HCT116 (cell line): ENCODE results near the gene TGFBR3.

Experiments used
- CEBPB ChIP-seq: IDR thresholded peaks from 2 replicates; pipeline ENCODE4 v1.6.1; 2012; ENCODE audit warnings: low read depth
- POLR2A ChIP-seq: IDR thresholded peaks from 2 replicates; pipeline ENCODE4 v1.7.0; 2011; ENCODE audit warnings: borderline replicate concordance; ENCODE audit not compliant: insufficient read depth, insufficient read length; ENCODE audit errors: extremely low read depth
- SIN3A ChIP-seq: IDR thresholded peaks from 2 replicates; pipeline ENCODE4 v1.6.1; 2012; ENCODE audit warnings: low read depth
- SP1 ChIP-seq: IDR thresholded peaks from 2 replicates; pipeline ENCODE4 v1.6.1; 2012; ENCODE audit warnings: low read depth
- TCF7L2 ChIP-seq: IDR thresholded peaks from 2 replicates; pipeline ENCODE4 v1.7.0; 2011; ENCODE audit warnings: borderline replicate concordance, inconsistent platforms; ENCODE audit not compliant: insufficient read depth, insufficient read length; ENCODE audit errors: extremely low read depth
- ZFX ChIP-seq: fragments of 450-650 bp; IDR thresholded peaks from 2 replicates; pipeline ENCODE4 v1.6.1; 2017
- ZNF274 ChIP-seq: fragments of 200-500 bp; sonication (Bioruptor generic); IDR thresholded peaks from 2 replicates; pipeline ENCODE4 v1.6.1; 2014; ENCODE audit warnings: mild to moderate bottlenecking, low read depth, low read length, inconsistent platforms
- TF ChIP-seq, protein P1 (sequence below), 3 experiments: fragments of 200-600 bp in 1 of 3; sonication (generic) in 1 of 3; IDR thresholded peaks in 2 of 3; conservative IDR thresholded peaks in 1 of 3; 2 replicates each; pipeline ENCODE4 v1.5.1; 2012 to 2017; ENCODE audit warnings: low read depth in 2 of 3, low read length in 2 of 3, antibody characterized with exemption in 1 of 3, borderline replicate concordance in 1 of 3, control low read depth in 1 of 3, mild to moderate bottlenecking in 1 of 3, mixed read lengths in 1 of 3, mixed run types in 1 of 3, moderate library complexity in 1 of 3; ENCODE audit not compliant: insufficient read depth in 1 of 3
- TF ChIP-seq, protein P2 (sequence below): IDR thresholded peaks from 2 replicates; pipeline ENCODE4 v1.6.1; 2012

DNA sequence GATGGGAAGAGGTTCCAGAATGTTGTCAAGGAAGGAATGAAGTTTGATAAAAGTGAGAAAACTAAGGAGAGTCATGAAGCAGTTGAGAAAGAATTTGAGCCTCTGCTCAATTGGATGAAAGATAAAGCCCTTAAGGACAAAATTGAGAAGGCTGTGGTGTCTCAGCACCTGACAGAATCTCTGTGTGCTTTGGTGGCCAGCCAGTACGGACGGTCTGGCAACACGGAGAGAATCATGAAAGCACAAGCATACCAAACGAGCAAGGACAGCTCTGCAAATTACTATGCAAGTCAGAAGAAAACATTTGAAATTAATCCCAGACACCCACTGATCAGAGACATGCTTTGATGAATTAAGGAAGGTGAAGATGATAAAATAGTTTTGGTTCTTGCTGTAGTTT is 242.5 kb downstream of the TGFBR3 start:
- TF ChIP-seq ZFX (no peak), POLR2A (no peak), ZNF274 (no peak), TCF7L2 (no peak), SP1 (no peak), CEBPB (no peak), SIN3A (no peak)
- TF ChIP-seq, protein P1, sequence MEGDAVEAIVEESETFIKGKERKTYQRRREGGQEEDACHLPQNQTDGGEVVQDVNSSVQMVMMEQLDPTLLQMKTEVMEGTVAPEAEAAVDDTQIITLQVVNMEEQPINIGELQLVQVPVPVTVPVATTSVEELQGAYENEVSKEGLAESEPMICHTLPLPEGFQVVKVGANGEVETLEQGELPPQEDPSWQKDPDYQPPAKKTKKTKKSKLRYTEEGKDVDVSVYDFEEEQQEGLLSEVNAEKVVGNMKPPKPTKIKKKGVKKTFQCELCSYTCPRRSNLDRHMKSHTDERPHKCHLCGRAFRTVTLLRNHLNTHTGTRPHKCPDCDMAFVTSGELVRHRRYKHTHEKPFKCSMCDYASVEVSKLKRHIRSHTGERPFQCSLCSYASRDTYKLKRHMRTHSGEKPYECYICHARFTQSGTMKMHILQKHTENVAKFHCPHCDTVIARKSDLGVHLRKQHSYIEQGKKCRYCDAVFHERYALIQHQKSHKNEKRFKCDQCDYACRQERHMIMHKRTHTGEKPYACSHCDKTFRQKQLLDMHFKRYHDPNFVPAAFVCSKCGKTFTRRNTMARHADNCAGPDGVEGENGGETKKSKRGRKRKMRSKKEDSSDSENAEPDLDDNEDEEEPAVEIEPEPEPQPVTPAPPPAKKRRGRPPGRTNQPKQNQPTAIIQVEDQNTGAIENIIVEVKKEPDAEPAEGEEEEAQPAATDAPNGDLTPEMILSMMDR (IDR thresholded peaks at IDR 0.05 in 2 of 3, conservative IDR thresholded peaks at IDR 0.05 in 1 of 3; ENCODE audit: borderline replicate concordance in 1 of 3, insufficient read depth in 1 of 3, low read depth in 2 of 3, low read length in 2 of 3), result no peak
- TF ChIP-seq, protein P2, sequence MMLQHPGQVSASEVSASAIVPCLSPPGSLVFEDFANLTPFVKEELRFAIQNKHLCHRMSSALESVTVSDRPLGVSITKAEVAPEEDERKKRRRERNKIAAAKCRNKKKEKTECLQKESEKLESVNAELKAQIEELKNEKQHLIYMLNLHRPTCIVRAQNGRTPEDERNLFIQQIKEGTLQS, result no peak
